Stimulated activated memory B cell treated with anti-CD40 and anti-IgM and Interleukin-4, amounts not matched to agents 10 μg/mL and 1 μg/mL and 100 μg/mL, for 72 hours (primary cell): ENCODE data around the gene CCNYL1.
"Not testable (repeated sequence)": the region's sequence is repeated elsewhere in the genome, so short reads cannot be mapped to it uniquely, and the experiment has no call there.

Source experiments
- ATAC-seq: fragments of 150-1000 bp; cut with Tn5 transposase; 2 replicates; pipeline ENCODE4 v1.10.0; 2021
- H3K27ac Mint-ChIP-seq: one replicate; pipeline ENCODE4 v1.8.0; 2022; ENCODE audit warnings: mild to moderate bottlenecking, mixed read lengths
- H3K27me3 Mint-ChIP-seq: one replicate; pipeline ENCODE4 v1.8.0; 2022; ENCODE audit warnings: mixed read lengths
- H3K36me3 Mint-ChIP-seq: one replicate; pipeline ENCODE4 v1.8.0; 2022; ENCODE audit warnings: mixed read lengths
- H3K4me1 Mint-ChIP-seq: one replicate; pipeline ENCODE4 v1.8.0; 2022; ENCODE audit warnings: mixed read lengths
- H3K4me3 Mint-ChIP-seq: one replicate; pipeline ENCODE4 v1.8.0; 2022; ENCODE audit warnings: mild to moderate bottlenecking, moderate library complexity, mixed read lengths
- H3K9me3 Mint-ChIP-seq: one replicate; pipeline ENCODE4 v1.8.0; 2022; ENCODE audit warnings: mixed read lengths

Gene CCNYL1

GRCh38 chr2:207719008-207719407, 7.6 kb downstream of the CCNYL1 start:
- Mint-ChIP-seq H3K9me3 (no peaks in the 10 kb centered on the region), H3K27ac (no peak overlapping the region), H3K36me3 (peaks cover 14% of the 10 kb centered on the region), H3K27me3 (no peaks in the 10 kb centered on the region), H3K4me3 (no peak overlapping the region), H3K4me1 (peaks cover 30% of the 10 kb centered on the region)
- ATAC-seq, result no peak

- H3K9me3 Mint-ChIP-seq, H3K4me3 Mint-ChIP-seq, ATAC-seq, H3K27me3 Mint-ChIP-seq, H3K36me3 Mint-ChIP-seq, H3K27ac Mint-ChIP-seq: not testable (repeated sequence)
- peaks cover 30% of the 10 kb centered on the region for H3K4me1 Mint-ChIP-seq
Observed at GRCh38 chr2:207719655-207720054, 8.2 kb downstream of the CCNYL1 start.

- Mint-ChIP-seq H3K36me3 (peaks cover 8% of the 10 kb centered on the region), H3K4me1 (peaks cover 36% of the 10 kb centered on the region), H3K27ac (no peak overlapping the region), H3K4me3 (no peak overlapping the region), H3K27me3 (no peaks in the 10 kb centered on the region), H3K9me3 (no peaks in the 10 kb centered on the region)
- no peak for ATAC-seq
Observed at GRCh38 chr2:207720517-207721187, 9.2 kb downstream of the CCNYL1 start.

GRCh38 chr2:207722773-207723424, 11.5 kb downstream of the CCNYL1 start:
- ATAC-seq, result no peak
- H3K27me3 Mint-ChIP-seq, result no peaks in the 10 kb centered on the region

DNA sequence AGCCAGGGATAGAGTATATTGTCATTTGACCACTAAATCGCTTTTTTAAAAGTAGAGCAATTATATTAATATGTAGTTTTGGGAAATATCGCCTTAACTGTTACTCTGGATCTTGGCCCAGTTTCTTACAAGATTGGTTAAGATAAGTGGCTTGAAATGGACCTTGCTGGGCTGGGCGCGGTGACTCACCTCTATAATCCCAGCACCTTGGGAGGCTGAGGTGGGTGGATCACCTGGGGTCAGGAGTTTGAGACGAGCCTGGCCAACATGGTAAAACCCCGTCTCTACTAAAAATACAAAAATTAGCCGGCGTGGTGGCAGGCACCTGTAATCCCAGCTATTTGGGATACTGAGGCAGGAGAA, 12.0 kb downstream of the CCNYL1 start:
- H3K27me3 Mint-ChIP-seq, H3K9me3 Mint-ChIP-seq, H3K27ac Mint-ChIP-seq, H3K4me3 Mint-ChIP-seq, ATAC-seq: not testable (repeated sequence)
- peaks cover 54% of the 10 kb centered on the region for H3K4me1 Mint-ChIP-seq
- H3K36me3 Mint-ChIP-seq, result peaks cover 11% of the 10 kb centered on the region

More at GRCh38 chr2:207722773-207723424, 11.5 kb downstream of the CCNYL1 start:
- H3K36me3 Mint-ChIP-seq, result peaks cover 7% of the 10 kb centered on the region
- no peaks in the 10 kb centered on the region for H3K9me3 Mint-ChIP-seq
- H3K27ac Mint-ChIP-seq, result no peak overlapping the region
- no peak overlapping the region for H3K4me3 Mint-ChIP-seq
- peaks cover 53% of the 10 kb centered on the region for H3K4me1 Mint-ChIP-seq

- Mint-ChIP-seq H3K27me3 (no peaks in the 10 kb centered on the region), H3K4me1 (peaks cover 54% of the 10 kb centered on the region), H3K27ac (peak overlapping the region; percentile 71), H3K4me3 (no peak overlapping the region), H3K9me3 (no peaks in the 10 kb centered on the region), H3K36me3 (peaks cover 17% of the 10 kb centered on the region)
- no peak for ATAC-seq
Observed at GRCh38 chr2:207724113-207724512, 12.7 kb downstream of the CCNYL1 start.

- no peaks in the 10 kb centered on the region for H3K9me3 Mint-ChIP-seq
- peaks cover 46% of the 10 kb centered on the region for H3K4me1 Mint-ChIP-seq
- H3K4me3 Mint-ChIP-seq, result no peak overlapping the region
- peaks cover 24% of the 10 kb centered on the region for H3K36me3 Mint-ChIP-seq
- no peak for ATAC-seq
- no peaks in the 10 kb centered on the region for H3K27me3 Mint-ChIP-seq
- H3K27ac Mint-ChIP-seq, result no peak overlapping the region
Observed at GRCh38 chr2:207725873-207726578, 14.6 kb downstream of the CCNYL1 start.

GRCh38 chr2:207727261-207727660, 15.8 kb downstream of the CCNYL1 start:
- Mint-ChIP-seq H3K4me3 (no peak overlapping the region), H3K4me1 (peaks cover 41% of the 10 kb centered on the region), H3K9me3 (no peaks in the 10 kb centered on the region), H3K27ac (peak overlapping the region; percentile 13), H3K27me3 (no peaks in the 10 kb centered on the region), H3K36me3 (peaks cover 24% of the 10 kb centered on the region)
- ATAC-seq, result no peak

DNA sequence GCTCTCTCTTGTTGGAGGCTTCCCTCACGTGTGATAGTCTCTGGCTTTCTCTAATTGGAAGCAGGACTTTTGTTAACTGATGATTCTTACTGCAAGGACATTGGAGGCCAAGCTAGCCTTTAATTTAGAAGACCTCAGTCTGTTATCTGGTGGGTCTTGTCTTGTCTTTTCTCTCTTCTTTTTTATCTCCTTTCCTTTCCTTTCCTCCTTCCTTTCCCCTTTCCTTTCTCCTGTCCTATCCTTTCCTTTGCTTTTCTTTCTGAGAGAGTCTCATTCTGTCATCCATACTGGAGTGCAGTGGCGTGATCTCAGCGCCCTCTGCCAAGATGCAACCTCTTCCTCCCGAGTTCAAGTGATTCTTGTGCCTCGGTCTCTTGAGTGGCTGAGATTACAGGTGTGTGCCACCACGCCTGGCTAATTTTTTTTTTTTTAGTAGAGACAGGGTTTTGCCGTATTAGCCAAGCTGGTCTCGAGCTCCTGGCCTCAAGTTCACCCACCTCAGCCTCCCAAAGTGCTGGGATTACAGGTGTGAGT, 18.1 kb downstream of the CCNYL1 start:
- no peak for ATAC-seq
- H3K27me3 Mint-ChIP-seq, result no peaks in the 10 kb centered on the region
- H3K4me1 Mint-ChIP-seq, result peaks cover 31% of the 10 kb centered on the region
- H3K36me3 Mint-ChIP-seq, result peaks cover 24% of the 10 kb centered on the region
- no peak overlapping the region for H3K27ac Mint-ChIP-seq
- no peak overlapping the region for H3K4me3 Mint-ChIP-seq
- no peaks in the 10 kb centered on the region for H3K9me3 Mint-ChIP-seq

- Mint-ChIP-seq H3K4me3 (no peak overlapping the region), H3K9me3 (no peaks in the 10 kb centered on the region), H3K27ac (no peak overlapping the region), H3K36me3 (peaks cover 33% of the 10 kb centered on the region), H3K27me3 (no peaks in the 10 kb centered on the region), H3K4me1 (peaks cover 19% of the 10 kb centered on the region)
- ATAC-seq, result no peak
Observed at GRCh38 chr2:207731138-207731537, 19.7 kb downstream of the CCNYL1 start.

DNA sequence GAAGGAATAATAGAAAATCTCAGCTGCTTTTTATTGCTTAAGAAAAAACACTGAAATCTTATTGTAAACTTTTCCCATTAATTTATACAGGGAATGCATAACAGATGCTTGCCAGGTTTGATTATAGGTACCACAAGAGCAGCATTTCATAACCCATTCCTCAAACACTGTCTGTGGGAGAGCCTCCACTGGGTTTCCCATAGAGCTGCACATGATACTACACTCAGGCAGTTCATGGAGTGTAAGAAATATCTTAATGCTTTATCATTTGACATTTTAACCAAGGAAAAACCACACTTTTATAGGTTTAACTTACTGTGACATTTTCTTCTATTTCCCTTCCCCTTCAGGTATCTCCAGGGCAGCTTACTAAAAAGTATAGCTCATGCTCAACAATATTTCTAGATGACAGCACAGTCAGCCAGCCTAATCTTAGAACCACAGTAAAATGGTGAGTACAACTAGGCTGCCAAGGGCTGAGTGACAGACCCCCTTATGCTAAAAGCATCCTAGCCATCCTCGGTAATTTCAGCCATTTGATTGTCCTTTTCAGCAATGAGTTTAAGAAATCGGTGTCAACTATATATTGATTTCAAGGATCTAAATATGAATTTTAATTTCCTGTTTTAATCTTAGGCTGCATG, 22.3 kb downstream of the CCNYL1 start:
- Mint-ChIP-seq H3K4me1 (peaks cover 8% of the 10 kb centered on the region), H3K36me3 (peaks cover 19% of the 10 kb centered on the region), H3K4me3 (no peak overlapping the region), H3K27me3 (no peaks in the 10 kb centered on the region), H3K27ac (no peak overlapping the region), H3K9me3 (no peaks in the 10 kb centered on the region)
- ATAC-seq, result no peak

DNA sequence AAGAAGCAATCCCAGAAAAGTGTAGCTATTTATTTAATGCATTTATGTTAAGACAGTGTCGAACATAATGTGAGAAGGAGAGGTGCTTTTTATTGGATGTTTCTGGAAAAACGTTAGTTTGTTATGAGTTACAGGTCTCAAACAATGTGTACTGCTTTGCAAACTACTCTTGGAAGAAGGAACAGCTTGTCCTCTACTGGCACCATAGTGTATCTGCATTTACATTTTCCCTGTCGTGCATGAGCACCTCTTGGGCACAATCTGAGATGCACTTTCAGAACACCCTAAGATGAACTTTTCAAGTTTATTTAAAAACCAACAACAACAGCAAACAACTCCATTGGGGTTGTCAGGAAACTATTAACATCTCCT, 22.8 kb downstream of the CCNYL1 start:
- Mint-ChIP-seq H3K9me3 (no peaks in the 10 kb centered on the region), H3K4me3 (no peak overlapping the region), H3K27me3 (no peaks in the 10 kb centered on the region), H3K27ac (no peak overlapping the region), H3K36me3 (peaks cover 14% of the 10 kb centered on the region), H3K4me1 (peaks cover 8% of the 10 kb centered on the region)
- ATAC-seq, result no peak

DNA sequence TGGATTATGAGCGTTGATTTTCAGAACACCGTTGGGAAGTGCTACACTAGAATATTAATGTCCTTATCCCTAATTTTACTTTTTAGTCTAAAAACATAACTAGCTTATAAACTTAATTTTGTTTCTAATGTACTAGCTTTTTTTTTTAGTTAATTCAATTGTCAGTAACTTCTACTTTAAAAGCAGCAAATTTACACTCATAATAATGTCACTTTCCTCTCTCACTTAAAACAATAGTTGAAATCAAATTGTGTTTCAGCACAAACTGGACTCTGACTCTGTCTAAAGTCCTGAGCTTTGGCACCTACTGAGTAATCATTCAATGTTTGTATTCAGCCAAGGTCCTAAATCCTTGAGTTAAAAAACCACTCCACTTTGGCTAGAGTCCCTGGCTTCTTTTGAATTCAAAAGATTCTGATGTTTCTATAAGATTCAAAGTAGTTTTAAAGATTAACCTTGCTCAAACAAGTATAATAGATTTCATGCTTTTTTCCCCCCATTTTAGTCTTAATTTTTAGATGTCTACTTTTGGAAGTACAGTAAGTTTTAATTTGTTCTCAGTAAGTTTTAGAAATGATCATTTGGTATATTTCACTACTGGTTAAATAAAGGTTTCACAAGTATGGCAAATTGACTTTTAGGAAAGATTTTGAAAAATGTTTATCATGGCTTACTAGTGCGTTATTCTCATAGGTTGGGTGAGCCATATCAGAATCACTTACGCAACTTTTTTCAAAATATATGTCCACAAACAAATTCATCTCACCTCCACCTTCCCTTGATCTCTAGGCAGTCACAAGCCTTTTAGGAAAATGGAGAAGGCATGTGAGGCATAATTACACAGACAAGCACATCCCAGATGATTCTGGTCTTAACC, 23.4 kb downstream of the CCNYL1 start:
- Mint-ChIP-seq H3K4me3 (no peak overlapping the region), H3K27me3 (no peaks in the 10 kb centered on the region), H3K36me3 (peaks cover 9% of the 10 kb centered on the region), H3K9me3 (no peaks in the 10 kb centered on the region), H3K4me1 (peaks cover 8% of the 10 kb centered on the region), H3K27ac (no peak overlapping the region)
- no peak for ATAC-seq

DNA sequence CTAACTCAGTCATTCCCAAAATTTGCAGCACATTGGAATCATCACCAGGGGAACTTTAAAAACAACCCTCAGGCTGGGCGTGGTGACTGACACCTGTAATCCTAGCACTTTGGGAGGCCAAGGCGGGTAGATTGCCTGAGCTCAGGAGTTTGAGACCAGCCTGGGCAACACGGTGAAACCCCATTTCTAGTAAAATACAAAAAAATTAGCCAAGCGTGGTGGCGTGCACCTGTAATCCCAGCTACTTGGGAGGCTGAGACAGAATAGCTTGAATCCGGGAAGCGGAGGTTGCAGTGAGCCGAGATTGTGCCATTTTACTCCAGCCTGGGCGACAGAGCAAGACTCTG, 24.0 kb downstream of the CCNYL1 start:
- ATAC-seq, H3K27me3 Mint-ChIP-seq, H3K4me3 Mint-ChIP-seq, H3K4me1 Mint-ChIP-seq, H3K27ac Mint-ChIP-seq, H3K36me3 Mint-ChIP-seq, H3K9me3 Mint-ChIP-seq: not testable (repeated sequence)

DNA sequence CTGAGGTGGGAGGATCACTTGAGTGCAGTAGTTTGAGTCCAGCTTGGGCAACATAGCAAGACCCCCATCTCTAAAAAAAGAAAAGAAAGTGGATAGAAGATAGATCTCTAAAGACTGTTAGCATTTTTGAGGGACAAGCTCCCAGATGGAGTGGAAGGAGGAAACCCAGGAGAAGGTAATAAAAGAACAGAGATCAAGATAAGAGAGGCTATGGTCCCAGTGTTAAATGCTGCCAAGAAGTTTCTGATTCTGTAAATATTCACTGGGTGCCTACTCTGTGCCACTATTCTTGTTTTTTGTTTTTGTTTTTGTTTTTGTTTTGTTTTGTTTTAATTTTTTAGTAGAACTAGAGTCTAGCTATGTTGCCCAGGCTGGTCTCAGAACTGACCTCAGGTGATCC, 32.1 kb downstream of the CCNYL1 start:
- no peaks in the 10 kb centered on the region for H3K4me1 Mint-ChIP-seq
- H3K27me3 Mint-ChIP-seq, result no peaks in the 10 kb centered on the region
- H3K9me3 Mint-ChIP-seq, result no peaks in the 10 kb centered on the region
- H3K4me3 Mint-ChIP-seq, result no peak overlapping the region
- peaks cover 9% of the 10 kb centered on the region for H3K36me3 Mint-ChIP-seq
- no peak for ATAC-seq
- H3K27ac Mint-ChIP-seq, result no peak overlapping the region
